ENCODE measurements around the gene OPRM1. TPM values are rescaled to one million over a fixed set of nuclear protein-coding genes. Genes with fewer than 3 reads are reported as not detected.

The OPRM1 gene
- total and polyA plus RNA-seq, 2 of the 8 experiments (the other 6 are each of a cell fraction or from before 2014, with no cell fraction given): not detected

DNA sequence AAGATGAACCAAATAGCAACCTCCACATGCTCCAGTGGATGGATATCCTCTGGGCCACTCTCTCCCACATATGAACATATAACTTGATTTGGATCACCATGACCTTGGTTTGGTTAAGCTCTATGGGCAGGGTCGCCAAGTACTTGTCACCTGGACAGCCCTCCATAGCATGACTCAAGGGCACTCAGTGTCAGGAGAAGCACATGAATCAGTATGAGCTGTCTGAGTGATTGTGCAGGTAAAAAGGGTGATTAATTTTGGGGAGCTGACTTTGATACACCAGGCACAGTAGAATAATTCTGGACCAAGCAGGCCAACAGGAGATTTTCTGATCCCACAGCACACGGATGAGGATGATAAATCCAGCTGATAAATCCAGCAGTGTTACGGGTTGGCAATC, 74.4 kb downstream of the OPRM1 start (continued):
- TF ChIP-seq KDM4A (IDR thresholded peaks at IDR 0.05; ENCODE audit: low read depth, low read length, severe bottlenecking) (no peak), HDAC6 (IDR thresholded peaks at IDR 0.05; ENCODE audit: low read depth, low read length) (no peak), TAF7 (optimal IDR thresholded peaks at IDR 0.05; ENCODE audit: borderline replicate concordance, low read depth, low read length) (no peak)

All from H1 (cell line).